Vagina (tissue), 2 donors: ENCODE data around the gene SLC35B2.

Source experiments
- CTCF ChIP-seq, 3 experiments: fragments of 450-650 bp in 2 of 3; fragments of 200-600 bp in 1 of 3; sonication (generic) in 1 of 3; IDR thresholded peaks; one replicate each; pipeline ENCODE4 v1.5.1; 2017 to 2019; ENCODE audit warnings: antibody characterized with exemption in 3 of 3, mild to moderate bottlenecking in 2 of 3, moderate library complexity in 2 of 3
- POLR2A ChIP-seq, 2 donors: fragments of 450-650 bp; IDR thresholded peaks; one replicate each; pipeline ENCODE4 v1.6.1; 2017; ENCODE audit warnings: antibody characterized with exemption in 2 of 2, mild to moderate bottlenecking in 2 of 2, moderate library complexity in 2 of 2
- POLR2AphosphoS5 ChIP-seq, 2 donors: sonication (generic); formaldehyde crosslinking; IDR thresholded peaks; one replicate each; pipeline ENCODE4 v1.9.0; 2017; ENCODE audit warnings: antibody characterized with exemption in 2 of 2, mild to moderate bottlenecking in 2 of 2, low read depth in 1 of 2; ENCODE audit not compliant: insufficient read depth in 1 of 2

- TF ChIP-seq CTCF (IDR thresholded peaks at IDR 0.05) (no peak), POLR2A (IDR thresholded peaks at IDR 0.05) (no peak), POLR2AphosphoS5 (IDR thresholded peaks at IDR 0.05; ENCODE audit: insufficient read depth in 1 of 2, low read depth in 1 of 2) (no peak)
Measured at GRCh38 chr6:44300292-44300823, 43.0 kb upstream of the SLC35B2 start.
